Right kidney (tissue), 1 donor: ENCODE measurements around the gene ICE2.
A peak's percentile ranks its signal among the peaks of the same experiment; 100 is the strongest.
"Not testable (repeated sequence)": the region's sequence is repeated elsewhere in the genome, so short reads cannot be mapped to it uniquely, and the experiment has no call there.

Source experiments
- DNase-seq: peaks from one replicate; pipeline ENCODE4 v3.0.0-alpha.2; 2016

The ICE2 gene

GRCh38 chr15:60410350-60410749 lies 68.6 kb downstream of the ICE2 start:
- DNase-seq: not testable (repeated sequence)

- no peak for DNase-seq
These were observed 70.4 kb downstream of the ICE2 start for GRCh38 chr15:60408463-60408981.

- DNase-seq: no peak
These were observed 71.5 kb downstream of the ICE2 start for GRCh38 chr15:60407415-60407805.

- no peak for DNase-seq
These were observed 72.2 kb downstream of the ICE2 start for GRCh38 chr15:60406513-60407414.

- no peak for DNase-seq
These were observed 73.5 kb downstream of the ICE2 start for GRCh38 chr15:60405399-60405798.

GRCh38 chr15:60404351-60404750 lies 74.6 kb downstream of the ICE2 start:
- not testable (repeated sequence) for DNase-seq

- no peak for DNase-seq
These were observed 78.0 kb downstream of the ICE2 start for GRCh38 chr15:60400944-60401343.

- DNase-seq: no peak
These were observed 79.0 kb downstream of the ICE2 start for GRCh38 chr15:60399931-60400330.

- DNase-seq: no peak
These were observed 79.6 kb downstream of the ICE2 start for GRCh38 chr15:60399246-60399915.

- peak; percentile 88 for DNase-seq
These were observed 81.0 kb downstream of the ICE2 start, which contains the start of gene ANXA2 for GRCh38 chr15:60397772-60398445. ANXA2 (minus strand) TSS chr15:60397986; CDS start chr15:60386075, 11,911 bp downstream.

GRCh38 chr15:60396958-60397771 lies 81.8 kb downstream of the ICE2 start:
- peak; percentile 67 for DNase-seq

GRCh38 chr15:60396560-60396957 lies 82.4 kb downstream of the ICE2 start:
- DNase-seq: no peak

- DNase-seq: no peak
These were observed 82.8 kb downstream of the ICE2 start for GRCh38 chr15:60396100-60396499.

- no peak for DNase-seq
These were observed 83.5 kb downstream of the ICE2 start for GRCh38 chr15:60395276-60396011.

- DNase-seq: no peak
These were observed 84.2 kb downstream of the ICE2 start for GRCh38 chr15:60394689-60395097.

- DNase-seq: peak; percentile 57
These were observed 85.8 kb downstream of the ICE2 start for GRCh38 chr15:60392986-60393790.

- DNase-seq: no peak
These were observed 86.3 kb downstream of the ICE2 start for GRCh38 chr15:60392601-60392985.

GRCh38 chr15:60391722-60392315 lies 87.1 kb downstream of the ICE2 start:
- no peak for DNase-seq

GRCh38 chr15:60390871-60391501 lies 88.0 kb downstream of the ICE2 start:
- DNase-seq: no peak
